Gastroesophageal sphincter (tissue), 3 donors: ENCODE data around the gene PIP5K1C.
"Not testable (repeated sequence)": the region's sequence is repeated elsewhere in the genome, so short reads cannot be mapped to it uniquely, and the experiment has no call there.

Experiments
- EP300 ChIP-seq: sonication (generic); formaldehyde crosslinking; IDR thresholded peaks from one replicate; pipeline ENCODE4 v1.6.1; 2017; ENCODE audit warnings: antibody characterized with exemption, mild to moderate bottlenecking
- POLR2A ChIP-seq, 2 donors: fragments of 450-650 bp; IDR thresholded peaks; one replicate each; pipeline ENCODE4 v1.6.1; 2017; ENCODE audit warnings: antibody characterized with exemption in 2 of 2, mild to moderate bottlenecking in 2 of 2, moderate library complexity in 1 of 2
- POLR2AphosphoS5 ChIP-seq: sonication (generic); formaldehyde crosslinking; IDR thresholded peaks from one replicate; pipeline ENCODE4 v1.6.1; 2017; ENCODE audit warnings: antibody characterized with exemption
- TF ChIP-seq, protein P1 (sequence below), 4 experiments: fragments of 200-600 bp in 2 of 4; fragments of 450-650 bp in 2 of 4; sonication (generic) in 1 of 4; IDR thresholded peaks; one replicate each; pipeline ENCODE4 v1.5.1; 2017 to 2019; ENCODE audit warnings: antibody characterized with exemption in 4 of 4, mild to moderate bottlenecking in 2 of 4, moderate library complexity in 2 of 4

DNA sequence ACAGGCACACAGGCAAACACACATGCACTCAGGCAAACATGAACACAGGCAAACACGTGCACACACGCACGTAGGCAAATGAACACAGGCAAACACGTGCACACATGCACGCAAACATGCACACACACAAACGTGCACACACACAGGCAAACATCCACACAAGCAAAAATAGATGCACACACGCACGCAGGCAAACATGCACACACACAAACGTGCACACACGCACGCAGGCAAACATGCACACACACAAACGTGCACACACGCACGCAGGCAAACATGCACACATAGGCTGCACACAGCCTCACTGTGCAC, 33.8 kb downstream of the PIP5K1C start:
- TF ChIP-seq, protein P1, sequence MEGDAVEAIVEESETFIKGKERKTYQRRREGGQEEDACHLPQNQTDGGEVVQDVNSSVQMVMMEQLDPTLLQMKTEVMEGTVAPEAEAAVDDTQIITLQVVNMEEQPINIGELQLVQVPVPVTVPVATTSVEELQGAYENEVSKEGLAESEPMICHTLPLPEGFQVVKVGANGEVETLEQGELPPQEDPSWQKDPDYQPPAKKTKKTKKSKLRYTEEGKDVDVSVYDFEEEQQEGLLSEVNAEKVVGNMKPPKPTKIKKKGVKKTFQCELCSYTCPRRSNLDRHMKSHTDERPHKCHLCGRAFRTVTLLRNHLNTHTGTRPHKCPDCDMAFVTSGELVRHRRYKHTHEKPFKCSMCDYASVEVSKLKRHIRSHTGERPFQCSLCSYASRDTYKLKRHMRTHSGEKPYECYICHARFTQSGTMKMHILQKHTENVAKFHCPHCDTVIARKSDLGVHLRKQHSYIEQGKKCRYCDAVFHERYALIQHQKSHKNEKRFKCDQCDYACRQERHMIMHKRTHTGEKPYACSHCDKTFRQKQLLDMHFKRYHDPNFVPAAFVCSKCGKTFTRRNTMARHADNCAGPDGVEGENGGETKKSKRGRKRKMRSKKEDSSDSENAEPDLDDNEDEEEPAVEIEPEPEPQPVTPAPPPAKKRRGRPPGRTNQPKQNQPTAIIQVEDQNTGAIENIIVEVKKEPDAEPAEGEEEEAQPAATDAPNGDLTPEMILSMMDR (IDR thresholded peaks at IDR 0.05), result not testable (repeated sequence)
- TF ChIP-seq POLR2AphosphoS5; POLR2A (IDR thresholded peaks at IDR 0.05); EP300: not testable (repeated sequence)
